ENCODE measurements around the gene INSYN2A. TPM values are rescaled to one million over a fixed set of nuclear protein-coding genes. Genes with fewer than 3 reads are reported as not detected.

Gene INSYN2A
- total RNA-seq, 1 donor from 2014 or later: not detected

DNA sequence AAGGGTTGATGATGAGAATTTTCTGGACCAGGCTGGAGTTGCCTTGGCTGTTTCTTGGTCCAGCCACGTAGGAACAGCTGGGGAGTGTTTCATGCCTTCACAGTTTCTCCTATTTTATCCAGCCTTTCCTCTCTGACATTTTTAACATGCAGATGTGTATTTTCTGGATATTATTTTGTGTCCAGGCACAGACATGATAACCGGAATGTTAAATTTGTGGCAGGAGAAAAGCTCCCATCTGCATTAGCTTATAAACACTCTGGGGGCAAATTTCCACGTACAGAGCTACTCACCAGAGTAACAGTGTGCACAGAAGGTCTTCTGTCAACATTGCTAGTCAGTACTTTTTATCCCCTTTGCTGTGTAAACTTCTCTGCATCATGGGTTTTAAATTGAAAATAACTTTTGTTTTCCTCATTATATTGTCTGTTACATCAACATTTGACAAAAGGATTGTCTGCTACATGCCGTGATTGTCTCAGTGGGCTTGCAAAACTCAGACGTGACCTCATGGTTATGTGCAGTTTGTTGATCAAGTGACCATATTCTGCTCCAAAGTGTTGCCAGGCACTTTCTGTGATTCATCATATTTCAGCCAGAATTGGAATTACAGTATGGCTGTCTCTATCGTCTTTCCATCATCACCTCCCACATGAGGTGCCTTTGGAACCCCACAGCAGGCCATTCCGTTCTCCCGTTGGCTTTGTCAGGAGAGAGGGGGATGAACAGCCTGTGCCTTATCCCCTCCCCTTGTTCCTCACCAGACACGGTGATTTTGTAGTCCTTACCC, 41.4 kb downstream of the INSYN2A start:
- intact Hi-C loops (cut with DNase I): no loop called here
- TF ChIP-seq, protein P1, sequence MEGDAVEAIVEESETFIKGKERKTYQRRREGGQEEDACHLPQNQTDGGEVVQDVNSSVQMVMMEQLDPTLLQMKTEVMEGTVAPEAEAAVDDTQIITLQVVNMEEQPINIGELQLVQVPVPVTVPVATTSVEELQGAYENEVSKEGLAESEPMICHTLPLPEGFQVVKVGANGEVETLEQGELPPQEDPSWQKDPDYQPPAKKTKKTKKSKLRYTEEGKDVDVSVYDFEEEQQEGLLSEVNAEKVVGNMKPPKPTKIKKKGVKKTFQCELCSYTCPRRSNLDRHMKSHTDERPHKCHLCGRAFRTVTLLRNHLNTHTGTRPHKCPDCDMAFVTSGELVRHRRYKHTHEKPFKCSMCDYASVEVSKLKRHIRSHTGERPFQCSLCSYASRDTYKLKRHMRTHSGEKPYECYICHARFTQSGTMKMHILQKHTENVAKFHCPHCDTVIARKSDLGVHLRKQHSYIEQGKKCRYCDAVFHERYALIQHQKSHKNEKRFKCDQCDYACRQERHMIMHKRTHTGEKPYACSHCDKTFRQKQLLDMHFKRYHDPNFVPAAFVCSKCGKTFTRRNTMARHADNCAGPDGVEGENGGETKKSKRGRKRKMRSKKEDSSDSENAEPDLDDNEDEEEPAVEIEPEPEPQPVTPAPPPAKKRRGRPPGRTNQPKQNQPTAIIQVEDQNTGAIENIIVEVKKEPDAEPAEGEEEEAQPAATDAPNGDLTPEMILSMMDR (IDR thresholded peaks at IDR 0.05): no peak
- no peak overlapping the region for H3K27ac ChIP-seq

DNA sequence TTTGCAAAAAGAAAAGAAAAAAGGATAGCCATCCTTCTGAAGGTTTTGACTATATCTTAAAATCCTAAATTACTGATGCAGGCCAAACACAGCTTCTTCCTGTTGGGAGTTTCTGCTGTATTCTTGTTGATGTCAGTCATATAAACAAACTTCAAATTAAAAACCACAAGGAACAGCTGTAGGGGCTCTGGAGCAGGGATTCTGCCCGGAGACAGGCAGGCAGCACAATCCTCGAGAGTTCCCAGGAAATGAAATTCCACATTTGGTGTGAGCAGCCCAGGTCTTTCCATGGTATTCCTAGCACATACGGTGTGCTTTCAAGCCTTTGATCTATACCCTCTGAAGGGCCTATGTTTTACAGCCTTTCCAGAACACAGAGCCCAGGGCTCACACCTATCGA, 43.2 kb downstream of the INSYN2A start:
- Histone ChIP-seq H3K27me3 (no peaks in the 10 kb centered on the region), H3K4me3 (no peak overlapping the region), H3K9me3 (no peaks in the 10 kb centered on the region), H3K27ac (no peak overlapping the region), H3K4me1 (no peaks in the 10 kb centered on the region), H3K36me3 (peaks cover 0 to 4% of the 10 kb centered on the region in 2 donors)
- DNase-seq (ENCODE audit: low spot score in 2 of 2): no peak
- TF ChIP-seq, protein P1 (IDR thresholded peaks at IDR 0.05): no peak
- intact Hi-C loops (cut with DNase I): no loop called here

More for the DNA sequence above, 41.4 kb downstream of the INSYN2A start:
- Histone ChIP-seq H3K36me3 (no peaks in the 10 kb centered on the region), H3K4me3 (no peak overlapping the region), H3K9me3 (no peaks in the 10 kb centered on the region), H3K4me1 (no peaks in the 10 kb centered on the region), H3K27me3 (no peaks in the 10 kb centered on the region)
- no peak for DNase-seq (ENCODE audit: low spot score in 2 of 2)

DNA sequence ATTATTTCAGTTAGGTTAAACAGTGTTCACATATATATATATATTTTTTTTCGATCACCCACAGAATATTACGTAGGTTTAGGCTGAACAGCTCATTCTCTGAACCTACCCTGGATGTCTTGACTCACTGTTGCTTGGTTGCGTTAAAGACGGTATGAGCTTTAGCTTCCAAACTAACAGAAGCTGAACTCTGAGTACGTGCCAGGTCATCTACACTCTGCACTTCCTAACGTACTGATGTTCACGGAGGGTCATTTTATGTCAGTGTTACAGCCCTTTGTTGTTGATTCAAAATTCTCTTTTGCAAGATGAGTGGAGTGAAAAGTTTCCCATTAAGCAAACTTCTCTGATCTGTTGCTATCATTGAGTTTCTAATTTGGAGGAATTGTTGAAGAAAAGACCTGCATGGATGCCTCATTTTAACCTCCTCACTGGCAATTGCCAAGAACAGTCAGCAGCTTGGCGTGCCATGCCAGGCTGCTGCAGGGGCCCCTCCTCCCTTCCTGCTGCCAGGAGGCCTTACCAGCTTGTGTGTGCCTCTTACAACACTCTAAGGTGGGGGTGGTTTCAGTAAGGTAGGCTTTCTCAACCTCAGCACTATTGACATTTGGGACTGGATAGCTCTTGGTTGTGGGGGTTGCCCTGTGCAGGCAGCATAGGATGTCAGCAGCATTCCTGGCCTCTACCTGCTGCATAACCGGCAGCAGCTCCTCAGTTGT, 44.3 kb downstream of the INSYN2A start:
- Histone ChIP-seq H3K36me3 (peaks cover 0 to 4% of the 10 kb centered on the region in 2 donors), H3K4me3 (no peak overlapping the region), H3K27me3 (no peaks in the 10 kb centered on the region), H3K4me1 (no peaks in the 10 kb centered on the region), H3K9me3 (no peaks in the 10 kb centered on the region), H3K27ac (no peak overlapping the region)
- intact Hi-C loops (cut with DNase I): no loop called here
- TF ChIP-seq, protein P1 (IDR thresholded peaks at IDR 0.05): no peak
- DNase-seq (ENCODE audit: low spot score in 2 of 2): no peak

DNA sequence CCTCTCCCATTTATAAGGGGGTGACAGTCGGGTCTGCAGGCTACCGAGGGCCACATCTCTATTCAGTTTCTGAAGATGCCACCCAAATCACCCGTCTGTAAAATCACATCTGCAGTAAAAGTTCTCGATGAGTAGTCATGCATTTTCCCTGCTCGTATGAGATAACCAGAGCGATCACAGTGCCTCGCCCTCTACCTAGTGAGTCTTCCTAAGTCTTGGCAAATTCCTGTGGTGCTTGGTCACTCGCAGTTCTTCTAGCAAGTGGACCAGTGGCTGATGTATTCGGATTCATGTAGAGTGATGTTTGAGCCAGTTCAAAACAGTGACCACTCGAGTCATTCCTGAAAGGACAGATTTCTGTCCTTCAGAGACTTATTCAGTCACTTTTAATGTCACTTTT, 44.9 kb downstream of the INSYN2A start:
- H3K9me3 ChIP-seq: no peaks in the 10 kb centered on the region
- no peak for DNase-seq (ENCODE audit: low spot score in 2 of 2)
- no peak overlapping the region for H3K27ac ChIP-seq
- intact Hi-C loops (cut with DNase I): no loop called here
- no peak overlapping the region for H3K4me3 ChIP-seq
- H3K4me1 ChIP-seq: no peaks in the 10 kb centered on the region
- H3K27me3 ChIP-seq: no peaks in the 10 kb centered on the region
- H3K36me3 ChIP-seq: peaks cover 0 to 4% of the 10 kb centered on the region in 2 donors
- TF ChIP-seq, protein P1 (IDR thresholded peaks at IDR 0.05): no peak

DNA sequence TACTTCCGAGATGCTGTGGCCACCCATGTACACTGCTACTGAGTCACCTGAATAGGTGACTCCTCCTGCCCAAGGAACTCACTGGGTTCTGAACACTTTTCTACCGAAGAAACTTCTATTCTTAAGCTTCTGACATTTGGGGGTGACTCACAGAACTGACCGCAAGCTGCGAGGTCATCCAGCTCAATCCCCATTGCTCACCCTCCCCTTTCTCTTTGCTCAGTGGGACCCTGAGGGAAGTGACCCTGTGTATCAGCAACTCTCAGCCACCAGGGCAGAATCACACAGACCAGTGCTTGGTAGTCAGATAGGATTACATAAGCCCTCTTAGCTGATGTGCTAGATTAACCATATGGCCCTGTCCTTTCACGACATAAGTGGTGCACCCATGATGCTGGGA, 46.3 kb downstream of the INSYN2A start:
- DNase-seq (ENCODE audit: low spot score in 2 of 2): no peak
- Histone ChIP-seq H3K9me3 (no peaks in the 10 kb centered on the region), H3K4me3 (no peak overlapping the region), H3K4me1 (no peaks in the 10 kb centered on the region), H3K36me3 (peaks cover 0 to 4% of the 10 kb centered on the region in 2 donors), H3K27me3 (no peaks in the 10 kb centered on the region), H3K27ac (no peak overlapping the region)
- TF ChIP-seq, protein P1 (IDR thresholded peaks at IDR 0.05): no peak
- intact Hi-C loops (cut with DNase I): no loop called here

Measured in ascending aorta (tissue), 2 donors.